Measurements from ENCODE around the gene CD84.
"Not testable (repeated sequence)": the region's sequence is repeated elsewhere in the genome, so short reads cannot be mapped to it uniquely, and the experiment has no call there.

Gene CD84

DNA sequence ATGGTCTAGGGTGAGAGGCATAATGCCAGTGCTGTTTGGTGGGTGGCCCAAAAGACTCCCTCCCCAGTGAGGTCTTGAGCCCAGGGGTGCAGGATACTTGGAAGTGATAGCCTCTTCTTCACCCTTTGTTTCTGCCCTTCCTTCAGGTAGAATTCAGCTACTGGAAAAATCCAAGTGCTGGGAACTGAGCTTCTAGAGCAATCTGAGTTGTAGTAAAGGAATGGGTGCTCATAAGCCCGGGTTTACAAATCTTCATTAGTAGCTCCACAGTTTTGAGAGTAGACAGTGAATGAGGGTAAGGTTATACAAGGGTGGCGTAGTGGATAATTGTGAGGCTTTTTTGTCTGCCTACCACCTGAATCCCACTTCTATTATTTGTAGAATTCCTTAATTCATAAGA is 29.2 kb upstream of the CD84 start:
- no peak for DNase-seq

DNA sequence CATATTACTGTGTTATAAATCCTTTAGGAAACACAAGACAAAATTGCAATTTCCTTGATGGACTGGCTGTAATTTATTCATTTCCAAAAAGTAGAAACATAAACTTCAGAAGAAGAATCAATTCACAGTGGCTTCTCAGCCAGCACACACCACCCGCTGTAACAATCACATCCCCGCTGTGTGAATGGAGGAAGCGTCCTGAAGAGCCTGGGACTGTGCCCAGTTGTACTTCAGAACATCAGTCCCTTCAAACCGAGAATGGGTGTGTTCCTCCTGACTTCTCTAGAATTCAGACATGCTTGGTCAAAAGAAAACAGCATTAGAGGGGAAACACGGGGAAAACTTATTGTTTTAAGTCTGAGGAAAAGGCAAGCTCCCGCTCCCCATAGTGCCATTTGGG is 28.8 kb upstream of the CD84 start:
- DNase-seq = no peak

GRCh38 chr1:160607672-160608032 is 28.4 kb upstream of the CD84 start:
- no peak for DNase-seq

DNA sequence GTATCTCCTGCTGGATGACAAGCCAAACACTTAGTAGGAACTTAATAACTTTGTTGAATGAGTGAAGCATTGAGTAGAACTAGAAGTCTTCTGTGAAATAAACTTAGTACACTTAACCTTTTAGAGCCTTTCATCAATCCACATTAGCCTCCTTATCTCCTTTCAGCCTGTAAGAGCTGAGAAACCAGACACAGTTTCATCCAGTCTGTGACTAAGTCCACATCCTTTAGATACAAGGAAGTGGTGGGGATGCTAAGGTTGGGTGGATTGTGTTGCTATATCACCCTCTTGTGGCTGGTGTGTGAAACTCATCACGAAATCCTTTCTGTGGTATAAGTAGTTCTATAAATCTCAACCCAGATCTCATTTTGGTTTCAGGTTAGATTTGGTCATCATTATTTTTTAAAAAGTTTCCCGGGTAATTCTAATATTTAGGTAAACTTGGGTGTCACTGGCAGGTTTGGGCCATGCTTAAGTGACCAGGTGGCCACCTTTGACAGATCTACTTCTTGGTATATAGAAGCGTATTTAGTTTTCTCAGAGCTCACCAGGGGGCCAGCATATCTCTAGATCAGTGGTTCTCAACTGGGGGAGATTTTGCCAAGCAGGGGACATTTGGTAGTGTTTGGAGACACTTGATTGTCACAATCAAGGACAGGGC is 27.8 kb upstream of the CD84 start:
- peak; percentile 25 for DNase-seq

DNA sequence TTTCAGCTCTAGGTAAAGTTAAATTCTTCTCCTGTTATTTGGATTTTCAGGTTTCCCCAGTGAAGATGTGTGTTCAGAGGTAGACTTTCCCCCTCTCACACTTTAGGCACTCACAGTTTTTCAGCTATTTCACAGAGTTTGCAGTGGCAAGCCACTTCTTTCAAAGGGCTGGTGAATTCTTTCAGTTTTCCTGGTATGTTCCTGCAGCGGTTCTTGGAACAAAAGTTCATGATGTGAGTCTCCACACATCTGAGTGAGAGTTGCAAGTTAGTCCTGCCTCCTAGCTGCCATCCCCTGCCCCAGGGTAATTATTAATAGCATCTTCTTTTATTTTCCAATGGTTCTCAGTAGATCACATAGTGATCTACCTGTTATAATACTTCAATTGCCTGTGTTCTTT is 27.3 kb upstream of the CD84 start:
- no peak for DNase-seq

GRCh38 chr1:160605792-160606479 is 26.6 kb upstream of the CD84 start:
- no peak for DNase-seq

DNA sequence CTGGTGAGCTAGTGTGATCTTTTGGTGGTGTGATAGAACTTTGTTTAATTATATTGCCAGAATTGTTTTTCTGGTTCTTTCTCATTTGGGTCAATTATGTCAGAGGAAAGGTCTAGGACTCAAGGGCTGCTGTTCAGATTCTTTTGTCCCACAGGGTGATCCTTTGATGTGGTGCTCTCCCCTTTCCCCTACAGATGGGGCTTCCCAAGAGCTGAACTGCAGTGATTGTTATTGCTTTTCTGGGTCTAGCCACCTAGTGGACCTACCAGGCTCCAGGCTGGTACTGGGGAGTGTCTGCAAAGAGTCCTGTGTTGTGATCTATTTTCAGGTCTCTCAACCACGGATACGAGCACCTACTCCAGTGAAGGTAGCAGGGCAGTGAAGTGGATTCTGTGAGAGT is 25.9 kb upstream of the CD84 start:
- no peak for DNase-seq

DNA sequence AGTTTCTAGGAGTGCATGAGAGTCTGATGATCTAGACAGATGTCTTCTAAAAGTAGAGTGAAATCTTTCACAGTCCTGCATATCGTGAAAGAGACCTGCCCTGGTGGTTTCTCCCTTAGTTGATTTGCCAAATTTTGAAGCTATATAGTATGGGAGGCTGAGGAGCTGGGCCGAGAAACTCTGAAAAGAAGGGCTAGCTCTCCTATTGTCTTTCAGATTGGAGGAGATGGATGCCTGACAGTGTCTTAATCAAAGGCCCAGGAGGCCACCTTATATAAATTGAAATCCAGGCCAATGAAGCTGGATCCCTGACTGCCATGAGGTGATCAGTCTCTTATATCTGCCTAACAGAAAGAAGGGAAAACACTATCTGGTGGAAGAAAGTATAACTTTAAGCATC is 18.4 kb upstream of the CD84 start:
- no peak for DNase-seq

- no peak for DNase-seq
These were observed 17.8 kb upstream of the CD84 start for GRCh38 chr1:160597051-160597450.

GRCh38 chr1:160590488-160590887 is 11.2 kb upstream of the CD84 start:
- DNase-seq = no peak

GRCh38 chr1:160588468-160588867 is 9.2 kb upstream of the CD84 start:
- no peak for DNase-seq

DNA sequence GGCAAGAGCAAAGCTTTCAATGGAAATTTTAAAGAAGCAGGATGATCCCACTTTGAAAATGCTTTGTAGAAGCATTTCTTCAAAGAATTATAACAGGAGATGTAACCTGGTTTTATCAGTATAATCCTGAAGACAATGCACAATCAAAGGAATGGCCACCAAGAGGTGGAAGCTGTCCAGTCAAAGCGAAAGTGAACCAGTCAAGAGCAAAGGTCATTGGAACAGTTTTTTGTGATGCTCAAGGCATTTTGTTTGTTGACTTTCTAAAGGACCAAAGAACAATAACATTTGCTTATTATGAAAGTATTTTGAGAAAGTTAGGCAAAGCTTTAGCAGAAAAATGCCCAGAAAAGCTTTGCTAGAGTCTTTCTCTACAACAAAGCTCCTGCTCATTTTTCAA is 5.5 kb upstream of the CD84 start:
- DNase-seq = no peak

- not testable (repeated sequence) for DNase-seq
These were observed 3.7 kb upstream of the CD84 start for GRCh38 chr1:160582976-160583375.

DNA sequence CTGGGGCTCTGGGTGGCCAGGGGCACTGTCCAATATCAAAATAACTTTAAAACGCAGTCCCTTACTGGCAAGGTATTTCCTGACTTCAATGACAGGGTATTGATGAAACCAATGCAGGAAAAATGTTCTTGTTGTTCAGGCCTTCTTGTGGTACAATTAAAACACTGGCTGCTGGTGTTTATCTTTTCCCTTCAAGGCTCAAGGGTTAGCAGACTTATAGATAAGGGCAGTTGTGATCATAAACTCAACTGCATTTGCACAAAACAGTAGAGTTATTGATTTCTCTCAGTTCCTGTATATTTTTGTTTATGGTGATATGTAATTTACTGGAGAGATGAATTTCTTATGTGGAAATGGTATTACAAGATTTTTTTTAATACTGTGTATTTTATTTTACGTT is 2.7 kb upstream of the CD84 start:
- DNase-seq = no peak

DNA sequence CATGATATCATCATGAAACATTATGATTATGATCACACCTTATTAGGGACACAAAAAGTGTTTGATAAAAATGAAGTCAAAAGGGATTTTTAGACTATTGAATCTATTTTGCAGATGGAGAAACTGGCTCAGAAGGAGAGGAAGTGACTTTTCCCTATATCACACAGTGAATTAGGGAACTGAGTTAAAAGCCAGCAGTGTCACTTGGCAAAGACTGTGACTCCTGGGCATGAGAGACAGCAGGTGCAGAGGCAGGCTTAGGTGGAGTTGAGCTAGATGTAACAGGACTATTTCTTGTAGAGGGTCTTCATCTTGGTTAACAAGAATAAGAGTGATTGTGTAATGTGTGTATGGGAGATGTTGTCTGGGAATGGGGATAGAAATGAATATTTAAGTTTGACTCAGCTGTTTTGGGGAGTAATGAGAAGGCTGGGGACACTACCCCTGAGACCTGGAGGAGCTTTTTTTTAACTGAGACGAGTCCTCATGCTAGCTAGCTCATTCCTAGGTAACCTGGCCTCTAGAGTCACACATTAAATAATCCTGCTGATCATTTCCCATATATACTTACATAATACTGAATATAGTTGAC is 1.0 kb upstream of the CD84 start:
- DNase-seq = no peak

DNA sequence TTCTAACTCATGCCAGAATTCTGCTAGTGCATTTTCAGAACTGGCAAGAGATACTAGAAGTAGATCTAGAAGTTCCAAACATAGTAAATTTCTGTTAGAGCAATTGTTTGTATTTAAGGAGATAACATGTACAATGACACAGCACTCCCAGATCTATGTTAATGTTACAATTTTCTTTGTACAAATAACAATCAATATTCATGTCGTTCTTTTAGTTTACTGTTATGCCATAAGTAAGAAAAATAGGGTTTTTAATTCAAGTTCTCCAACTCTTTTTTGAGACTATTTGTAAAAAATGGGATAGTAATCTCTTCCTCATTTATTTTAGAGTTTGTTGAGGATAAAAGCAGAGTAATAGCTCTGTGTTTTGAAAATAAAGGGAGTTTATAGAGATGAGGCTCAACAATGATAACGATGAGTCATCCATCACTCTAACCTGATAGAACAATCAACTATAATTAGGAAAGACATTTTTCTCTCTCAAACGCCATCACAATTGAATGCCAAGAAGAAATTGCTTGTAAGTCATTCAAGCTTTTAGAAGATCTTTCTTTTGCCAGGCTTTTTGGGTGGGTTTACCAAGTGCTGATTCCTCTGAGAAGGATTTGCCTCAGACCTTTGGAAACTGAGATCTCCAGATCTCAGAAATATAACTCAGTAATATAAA is 638 bp downstream of the CD84 start:
- no peak for DNase-seq

DNA sequence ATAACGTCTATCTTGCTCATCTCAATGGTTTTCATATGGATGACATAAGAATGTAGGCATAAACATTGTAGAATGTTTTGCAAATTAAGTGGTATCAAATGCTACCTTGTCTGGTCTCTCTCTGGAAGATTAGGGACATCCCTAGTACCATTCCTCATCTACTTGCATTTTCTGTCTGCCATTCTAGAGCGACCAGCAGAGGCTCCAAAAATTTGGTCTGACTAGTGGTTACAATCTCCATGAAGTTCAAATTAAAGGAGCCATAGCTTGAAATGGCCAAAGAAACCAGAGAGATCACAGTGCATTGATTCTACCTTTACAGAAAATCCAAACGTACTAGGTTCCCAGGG is 1.1 kb downstream of the CD84 start:
- DNase-seq = no peak

DNA sequence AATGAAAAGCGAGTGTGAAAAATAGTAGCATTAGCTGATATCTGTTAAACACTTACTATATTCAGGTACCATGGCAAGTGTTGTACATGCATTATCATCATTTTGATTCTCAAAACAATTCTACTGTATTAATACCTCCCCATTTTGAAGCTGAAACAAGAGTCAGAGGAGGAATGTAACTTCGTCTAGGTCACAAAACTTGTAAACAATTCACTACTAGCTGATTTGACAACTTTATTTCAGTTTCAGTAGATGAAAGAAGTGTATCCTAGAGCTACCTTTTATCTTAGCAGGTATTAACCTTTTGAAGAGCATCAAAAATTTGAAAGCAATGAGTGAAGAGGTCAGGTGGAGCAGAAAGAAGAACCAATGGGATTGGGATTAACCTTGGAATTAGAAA is 1.6 kb downstream of the CD84 start:
- no peak for DNase-seq

GRCh38 chr1:160576884-160577283 is 2.4 kb downstream of the CD84 start:
- DNase-seq = no peak

GRCh38 chr1:160576390-160576789 is 2.9 kb downstream of the CD84 start:
- DNase-seq = no peak

DNA sequence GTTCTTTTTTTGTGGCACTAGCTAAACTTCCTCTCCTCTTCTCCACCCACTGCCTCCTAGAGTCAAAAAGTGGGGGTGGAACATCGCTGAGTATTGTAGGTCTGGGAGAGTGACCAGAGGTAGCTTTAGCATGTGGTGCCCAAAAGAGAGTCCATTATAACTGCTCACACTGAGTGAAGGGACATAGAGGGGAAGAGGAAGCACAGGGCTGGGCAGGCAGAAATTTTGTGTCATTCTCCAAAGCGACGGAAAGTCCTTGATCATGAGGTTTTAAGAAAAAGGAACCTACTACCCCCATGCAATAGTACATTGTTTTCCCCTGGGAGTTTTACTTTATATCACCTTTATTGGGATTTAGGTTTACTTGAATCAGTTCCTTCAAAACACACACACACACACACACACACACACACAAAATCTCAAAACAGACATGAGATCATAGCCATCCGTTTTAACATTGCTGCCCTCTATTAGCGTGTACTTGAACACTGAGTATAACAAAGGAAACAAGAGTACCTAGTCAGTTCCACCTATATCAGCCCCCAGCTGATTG is 4.1 kb downstream of the CD84 start:
- DNase-seq = no peak

- DNase-seq = no peak
These were observed 8.5 kb downstream of the CD84 start for GRCh38 chr1:160570840-160571239.

- no peak for DNase-seq
These were observed 9.5 kb downstream of the CD84 start for GRCh38 chr1:160569806-160570205.

Measured in DMS79 treated with DMSO at 0.1 percent for 48 hours (cell line).